IMR-90 (cell line): ENCODE measurements around the gene RPLP1. TPM values are rescaled to one million over a fixed set of nuclear protein-coding genes. Genes with fewer than 3 reads are reported as not detected.

ENCODE experiments used
- ATAC-seq: fragments of 200-7000 bp; cut with Tn5 transposase; 2 replicates; pipeline ENCODE4 v1.9.1; 2020; ENCODE audit warnings: low read depth, mild to moderate bottlenecking, moderate library complexity
- BruUV-seq: library from RNA; stranded (reverse); fragments of 400-500 nt; replicated peaks from 2 replicates; lab custom pipeline; 2021; lab: Mats Ljungman, UMichigan
- CTCF ChIA-PET: fragments of 300-600 bp; formaldehyde crosslinking; extraction: SDS; loops from one replicate; lab custom pipeline; 2021; ENCODE audit warnings: antibody characterized with exemption; lab: Yijun Ruan, JAX
- POLR2A ChIA-PET: fragments of 300-600 bp; sonication (Branson Sonifier 250); formaldehyde crosslinking; loops from one replicate; lab custom pipeline; 2022; ENCODE audit warnings: antibody characterized with exemption; ENCODE audit not compliant: unreplicated experiment; lab: Charles Lee
- DNase-seq: peaks from one replicate; pipeline ENCODE4 v3.0.0; 2013
- H2AFZ ChIP-seq: replicated peaks from 2 replicates; pipeline ENCODE3; 2013; ENCODE audit warnings: low read length, mild to moderate bottlenecking; ENCODE audit not compliant: poor library complexity
- H2AK5ac ChIP-seq: 2 replicates; pipeline ENCODE4 v1.6.1; 2013; ENCODE audit warnings: low read depth, low read length, inconsistent platforms
- H2AK9ac ChIP-seq: replicated peaks from 2 replicates; pipeline ENCODE3; 2013; ENCODE audit warnings: mild to moderate bottlenecking, low read depth, low read length, moderate library complexity; ENCODE audit not compliant: poor library complexity
- H2BK120ac ChIP-seq: 2 replicates; pipeline ENCODE4 v1.6.1; 2013; ENCODE audit warnings: low read depth, low read length, inconsistent platforms
- H2BK15ac ChIP-seq: 3 replicates; pipeline ENCODE4 v1.6.1; 2013; ENCODE audit warnings: low read depth, low read length, inconsistent platforms
- H2BK20ac ChIP-seq: 2 replicates; pipeline ENCODE4 v1.6.1; 2013; ENCODE audit warnings: low read depth, mild to moderate bottlenecking, inconsistent platforms, low read length, moderate library complexity
- H2BK5ac ChIP-seq: 2 replicates; pipeline ENCODE4 v1.6.1; 2013; ENCODE audit warnings: mild to moderate bottlenecking, low read depth, low read length, inconsistent platforms; ENCODE audit not compliant: poor library complexity, severe bottlenecking
- H3K14ac ChIP-seq: replicated peaks from 2 replicates; pipeline ENCODE4 v1.6.1; 2013; ENCODE audit warnings: low read depth, low read length, inconsistent platforms
- H3K18ac ChIP-seq: 2 replicates; pipeline ENCODE4 v1.6.1; 2013; ENCODE audit warnings: low read depth, low read length, control low read depth
- H3K23ac ChIP-seq: 2 replicates; pipeline ENCODE4 v1.6.1; 2013; ENCODE audit warnings: low read depth, low read length, inconsistent platforms
- H3K27ac ChIP-seq: 2 replicates; pipeline ENCODE4 v1.5.1; 2013; ENCODE audit warnings: mild to moderate bottlenecking, control low read depth, low read length; ENCODE audit not compliant: insufficient read depth
- H3K27me3 ChIP-seq: 2 replicates; pipeline ENCODE4 v1.6.1; 2013; ENCODE audit warnings: low read length; ENCODE audit not compliant: control insufficient read depth, insufficient read depth
- H3K36me3 ChIP-seq: 2 replicates; pipeline ENCODE4 v1.6.1; 2013; ENCODE audit warnings: low read length, mixed read lengths; ENCODE audit not compliant: control insufficient read depth, insufficient read depth
- H3K4ac ChIP-seq: 2 replicates; pipeline ENCODE4 v1.6.1; 2013; ENCODE audit warnings: low read depth, low read length, inconsistent platforms
- H3K4me1 ChIP-seq: 2 replicates; pipeline ENCODE4 v1.6.1; 2013; ENCODE audit warnings: low read length, mixed read lengths; ENCODE audit not compliant: control insufficient read depth, insufficient read depth
- H3K4me2 ChIP-seq: 2 replicates; pipeline ENCODE4 v1.6.1; 2013; ENCODE audit warnings: low read depth, mild to moderate bottlenecking, control low read depth, low read length, moderate library complexity
- H3K4me3 ChIP-seq: 2 replicates; pipeline ENCODE4 v1.5.1; 2013; ENCODE audit warnings: low read depth, mild to moderate bottlenecking, control low read depth, low read length, moderate library complexity; ENCODE audit not compliant: insufficient read depth
- H3K56ac ChIP-seq: 2 replicates; pipeline ENCODE4 v1.6.1; 2013; ENCODE audit warnings: low read length, inconsistent platforms; ENCODE audit not compliant: insufficient read depth; ENCODE audit errors: extremely low read depth
- H3K79me1 ChIP-seq, 2 experiments: 2 replicates each; pipeline ENCODE4 v1.6.1; 2013; ENCODE audit warnings: low read length in 2 of 2, inconsistent platforms in 1 of 2, low read depth in 1 of 2
- H3K9ac ChIP-seq: 2 replicates; pipeline ENCODE4 v1.6.1; 2013; ENCODE audit warnings: low read depth, low read length, control low read depth
- H3K9me1 ChIP-seq: 2 replicates; pipeline ENCODE4 v1.6.1; 2013; ENCODE audit warnings: low read length, inconsistent platforms; ENCODE audit not compliant: insufficient read depth
- H3K9me3 ChIP-seq: 2 replicates; pipeline ENCODE4 v1.6.1; 2013; ENCODE audit warnings: low read length; ENCODE audit not compliant: control insufficient read depth, insufficient read depth
- H4K20me1 ChIP-seq: 2 replicates; pipeline ENCODE4 v1.6.1; 2013; ENCODE audit warnings: low read length, inconsistent platforms; ENCODE audit not compliant: insufficient read depth
- H4K5ac ChIP-seq: 2 replicates; pipeline ENCODE4 v1.6.1; 2013; ENCODE audit warnings: mild to moderate bottlenecking, low read depth, low read length, control low read depth
- H4K8ac ChIP-seq, 2 experiments: 2 replicates each; pipeline ENCODE4 v1.6.1; 2013; ENCODE audit warnings: low read depth in 2 of 2, low read length in 2 of 2, control low read depth in 1 of 2, inconsistent platforms in 1 of 2
- H4K91ac ChIP-seq: 2 replicates; pipeline ENCODE4 v1.6.1; 2013; ENCODE audit warnings: low read depth, low read length, inconsistent platforms; ENCODE audit not compliant: insufficient read depth
- BHLHE40 ChIP-seq: fragments of 150-350 bp; IDR thresholded peaks from 2 replicates; pipeline ENCODE4 v1.6.1; 2016; ENCODE audit warnings: mild to moderate bottlenecking, low read depth, low read length
- CEBPB ChIP-seq: IDR thresholded peaks from 2 replicates; pipeline ENCODE4 v1.6.1; 2012; ENCODE audit warnings: low read depth, low read length, improper control_type of control experiment
- CHD1 ChIP-seq: IDR thresholded peaks from 2 replicates; pipeline ENCODE4 v1.6.1; 2012; ENCODE audit warnings: low read depth, low read length, improper control_type of control experiment
- FOS ChIP-seq: fragments of 150-350 bp; IDR thresholded peaks from 2 replicates; pipeline ENCODE4 v1.6.1; 2016; ENCODE audit warnings: low read depth, low read length
- NFE2L2 ChIP-seq: fragments of 150-350 bp; IDR thresholded peaks from 2 replicates; pipeline ENCODE4 v1.6.1; 2016; ENCODE audit warnings: low read depth, mild to moderate bottlenecking, low read length
- RAD21 ChIP-seq: IDR thresholded peaks from 2 replicates; pipeline ENCODE4 v1.6.1; 2012; ENCODE audit warnings: low read length, improper control_type of control experiment
- SMC3 ChIP-seq: fragments of 150-350 bp; IDR thresholded peaks from 2 replicates; pipeline ENCODE4 v1.6.1; 2016; ENCODE audit warnings: low read depth, mild to moderate bottlenecking, antibody characterized with exemption, low read length, moderate library complexity
- WGBS, 2 experiments: methylation state at CpG; one replicate each; pipeline versions ENCODE4 v1.1.5 to v1.1.7; 2013; ENCODE audit warnings: missing lambda C conversion rate in 2 of 2; ENCODE audit not compliant: insufficient read length in 1 of 2; ENCODE audit errors: extremely low coverage in 2 of 2; 5-methylcytosine and 5-hydroxymethylcytosine counted together
- dilution Hi-C: fragments of 300-500 bp; cut with HindIII; formaldehyde crosslinking; loops from one replicate; pipeline ENCODE4 v1.14.3; 2018; ENCODE audit warnings: low sequenced_read_pairs; ENCODE audit not compliant: unreplicated experiment
- in situ Hi-C: fragments of 300-500 bp; cut with MboI; formaldehyde crosslinking; loops from 3 replicates; pipeline ENCODE4 v1.14.3; 2019; ENCODE audit warnings: low sequenced_read_pairs, inconsistent platforms, mixed read lengths
- intact Hi-C: fragments of 100-400 bp; cut with micrococcal nuclease; formaldehyde crosslinking; loops from 2 replicates; pipeline ENCODE4 v1.10.0; 2022
- polyA plus RNA-seq, 3 experiments: library from polyadenylated mRNA; depleted of rRNA; stranded (reverse); fragments of >200 nt; gene quantifications; 2 replicates each; pipeline ENCODE4 v1.2.3, GENCODE V29; 2012; ENCODE audit warnings: low replicate concordance in 1 of 3
- total RNA-seq: library from RNA; depleted of rRNA; stranded (reverse); fragments of >200 nt; gene quantifications from 2 replicates; pipeline ENCODE4 v1.2.3, GENCODE V29; 2012
- TF ChIP-seq, protein P1 (sequence below): fragments of 150-350 bp; IDR thresholded peaks from 2 replicates; pipeline ENCODE4 v1.6.1; 2017; ENCODE audit warnings: mild to moderate bottlenecking, antibody characterized with exemption, low read length, low read depth

The RPLP1 gene
- total and polyA plus RNA-seq, 2 of the 4 experiments (the other 2 are of a cell fraction): 97.0 to 1,440 TPM

DNA sequence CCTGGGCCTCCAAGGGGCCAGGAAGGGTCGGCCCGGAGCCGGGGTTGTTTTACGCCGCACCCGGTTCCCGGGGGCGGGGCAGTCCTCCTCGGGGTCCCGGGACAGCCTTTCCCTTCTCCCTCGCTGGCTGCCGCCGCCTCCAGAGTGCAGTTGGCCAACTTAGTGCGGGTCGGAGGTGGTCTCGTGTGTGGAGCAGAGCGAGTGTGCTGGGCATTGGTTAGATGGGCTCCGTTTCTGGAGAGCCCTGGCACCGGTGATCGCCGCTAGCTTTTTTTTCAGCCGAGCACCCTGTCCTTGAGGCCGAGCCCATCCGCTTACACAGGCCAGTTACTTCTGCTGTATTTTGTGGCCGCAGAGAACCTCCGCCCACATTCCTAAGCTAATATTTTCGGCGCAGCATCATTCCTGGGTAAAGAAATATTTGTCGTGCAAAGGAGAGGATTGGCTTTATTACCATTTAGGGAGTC lies 37.9 kb upstream of the RPLP1 start (continued):
- TF ChIP-seq FOS (no peak), SMC3 (no peak)

DNA sequence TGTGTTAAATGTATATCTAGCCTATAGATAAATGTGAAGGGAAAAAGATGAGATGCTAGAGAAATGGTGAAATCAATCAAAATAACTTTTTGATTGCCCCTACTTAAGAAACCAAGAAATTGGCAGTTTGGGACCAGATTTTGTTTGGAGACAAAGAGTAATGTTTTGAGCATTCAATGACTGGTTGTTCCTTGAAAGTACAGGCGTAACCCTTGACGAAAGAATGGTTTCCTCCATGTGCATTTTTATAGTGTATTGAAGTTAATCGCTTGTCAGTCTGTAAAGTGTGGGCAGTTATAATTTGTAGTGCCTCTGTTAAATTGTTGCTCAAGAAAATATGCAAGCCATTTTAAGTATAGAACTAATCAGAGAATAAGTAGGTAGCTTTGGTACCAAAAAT lies 37.2 kb upstream of the RPLP1 start:
- CTCF ChIA-PET: no interaction called here
- H2AFZ ChIP-seq: no peak overlapping the region

More for the DNA sequence above, 37.2 kb upstream of the RPLP1 start:
- Histone ChIP-seq H2AK9ac (no peak overlapping the region), H3K79me1 (peaks cover 35 to 63% of the 10 kb centered on the region in 2 experiments), H3K9me3 (no peaks in the 10 kb centered on the region), H3K14ac (peak overlapping the region; percentile 95), H3K9me1 (peaks cover 12% of the 10 kb centered on the region), H4K20me1 (peaks cover 28% of the 10 kb centered on the region), H2BK120ac (peak overlapping the region; percentile 92), H3K18ac (peak overlapping the region; percentile 99), H3K4me2 (peak overlapping the region; percentile 98), H3K36me3 (no peaks in the 10 kb centered on the region; the same call in 1 of the 2 replicates), H3K9ac (peak overlapping the region; percentile 91; the same call in 1 of the 2 replicates), H3K4me1 (peaks cover 20% of the 10 kb centered on the region), H3K23ac (peak overlapping the region; percentile 95), H2BK15ac (peak overlapping the region; percentile 96), H3K4me3 (peak overlapping the region; percentile 78; the same call in 1 of the 2 replicates), H2AK5ac (peak overlapping the region; percentile 71), H2BK5ac (peak overlapping the region; percentile 98), H3K27ac (peak overlapping the region; percentile 100; the same call in 1 of the 2 replicates), H3K56ac (peak overlapping the region; percentile 97), H3K4ac (peak overlapping the region; percentile 85; the same call in 1 of the 2 replicates), H4K8ac (peak overlapping the region; percentile 91 to 94), H4K91ac (peak overlapping the region; percentile 90), H2BK20ac (peak overlapping the region; percentile 88), H3K27me3 (no peaks in the 10 kb centered on the region), H4K5ac (peak overlapping the region; percentile 97; the same call in 1 of the 2 replicates)
- DNase-seq (peak; percentile 33), ATAC-seq (no peak)
- TF ChIP-seq RAD21 (no peak), CHD1 (no peak), BHLHE40 (no peak), NFE2L2 (no peak), SMC3 (no peak), CEBPB (no peak)
- TF ChIP-seq, protein P1, sequence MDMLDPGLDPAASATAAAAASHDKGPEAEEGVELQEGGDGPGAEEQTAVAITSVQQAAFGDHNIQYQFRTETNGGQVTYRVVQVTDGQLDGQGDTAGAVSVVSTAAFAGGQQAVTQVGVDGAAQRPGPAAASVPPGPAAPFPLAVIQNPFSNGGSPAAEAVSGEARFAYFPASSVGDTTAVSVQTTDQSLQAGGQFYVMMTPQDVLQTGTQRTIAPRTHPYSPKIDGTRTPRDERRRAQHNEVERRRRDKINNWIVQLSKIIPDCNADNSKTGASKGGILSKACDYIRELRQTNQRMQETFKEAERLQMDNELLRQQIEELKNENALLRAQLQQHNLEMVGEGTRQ: no peak
- in situ Hi-C loops (no loop called here), intact Hi-C loops (loop anchor here (2.0 kb wide), 1 partner anchor 37 kb away; the partner anchor contains the start of gene RPLP1), dilution Hi-C loops (no loop called here)
- BruUV-seq: TSS peak; percentile 74
- 20% methylated on average over 3 of the region's 3 CpGs; no CpG with 5 or more reads in 1 of the 2 experiments for WGBS, 2 experiments
- POLR2A ChIA-PET: interaction anchor here (0.6 kb wide), 2 partner anchors 44 to 253 kb away, joined by 3 to 5 read pairs; no protein-coding TSS in a partner anchor
